ENCODE data around the gene CDC20.

DNA sequence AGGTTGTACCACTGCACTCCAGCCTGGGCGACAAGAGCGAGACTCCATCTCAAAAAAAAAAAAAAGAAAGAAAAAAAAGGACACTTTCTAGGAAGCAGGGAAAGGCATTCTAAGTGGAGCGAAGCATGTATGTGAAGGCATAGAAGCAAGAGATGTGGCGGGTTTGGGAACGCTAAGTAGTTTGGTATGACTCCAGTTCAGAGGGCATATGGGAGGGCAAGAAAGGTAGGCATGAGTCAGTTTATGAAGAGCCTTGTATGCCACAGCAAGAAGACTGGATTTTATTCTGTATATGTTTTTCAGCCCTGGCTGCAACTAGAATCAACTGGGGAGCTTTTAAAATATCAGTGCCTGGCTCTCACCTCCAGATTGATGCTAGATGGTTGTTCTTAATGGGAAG is 13.4 kb downstream of the CDC20 start:
- no peak for TF ChIP-seq KDM1A (IDR thresholded peaks at IDR 0.05; ENCODE audit: borderline replicate concordance, low read length)
- no peak for TF ChIP-seq RFX5 (IDR thresholded peaks at IDR 0.05; ENCODE audit: borderline replicate concordance, low read depth, low read length)
- TF ChIP-seq CHD2 (IDR thresholded peaks at IDR 0.05; ENCODE audit: low read length) = no peak
- TF ChIP-seq, protein P1, sequence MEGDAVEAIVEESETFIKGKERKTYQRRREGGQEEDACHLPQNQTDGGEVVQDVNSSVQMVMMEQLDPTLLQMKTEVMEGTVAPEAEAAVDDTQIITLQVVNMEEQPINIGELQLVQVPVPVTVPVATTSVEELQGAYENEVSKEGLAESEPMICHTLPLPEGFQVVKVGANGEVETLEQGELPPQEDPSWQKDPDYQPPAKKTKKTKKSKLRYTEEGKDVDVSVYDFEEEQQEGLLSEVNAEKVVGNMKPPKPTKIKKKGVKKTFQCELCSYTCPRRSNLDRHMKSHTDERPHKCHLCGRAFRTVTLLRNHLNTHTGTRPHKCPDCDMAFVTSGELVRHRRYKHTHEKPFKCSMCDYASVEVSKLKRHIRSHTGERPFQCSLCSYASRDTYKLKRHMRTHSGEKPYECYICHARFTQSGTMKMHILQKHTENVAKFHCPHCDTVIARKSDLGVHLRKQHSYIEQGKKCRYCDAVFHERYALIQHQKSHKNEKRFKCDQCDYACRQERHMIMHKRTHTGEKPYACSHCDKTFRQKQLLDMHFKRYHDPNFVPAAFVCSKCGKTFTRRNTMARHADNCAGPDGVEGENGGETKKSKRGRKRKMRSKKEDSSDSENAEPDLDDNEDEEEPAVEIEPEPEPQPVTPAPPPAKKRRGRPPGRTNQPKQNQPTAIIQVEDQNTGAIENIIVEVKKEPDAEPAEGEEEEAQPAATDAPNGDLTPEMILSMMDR (IDR thresholded peaks at IDR 0.05; ENCODE audit: control extremely low read depth in 1 of 3, insufficient read depth in 1 of 3, low read depth in 1 of 3, low read length in 3 of 3) = no peak
- no peak for TF ChIP-seq TBP (IDR thresholded peaks at IDR 0.05; ENCODE audit: low read depth, low read length)
- no peak for TF ChIP-seq CEBPB (IDR thresholded peaks at IDR 0.05; ENCODE audit: low read depth, low read length)
- TF ChIP-seq TCF12 (IDR thresholded peaks at IDR 0.05; ENCODE audit: low read depth, low read length) = no peak
- TF ChIP-seq POLR2AphosphoS5 (IDR thresholded peaks at IDR 0.05; ENCODE audit: low read depth, low read length) = no peak
- TF ChIP-seq POLR2A (IDR thresholded peaks at IDR 0.05; ENCODE audit: control extremely low read depth in 1 of 2, low read depth in 2 of 2, low read length in 2 of 2) = no peak
- TF ChIP-seq EP300 (IDR thresholded peaks at IDR 0.05; ENCODE audit: borderline replicate concordance in 1 of 2, low read depth in 2 of 2, low read length in 2 of 2) = no peak
- TF ChIP-seq CBX5 (IDR thresholded peaks at IDR 0.05; ENCODE audit: low read depth, low read length) = no peak
- TF ChIP-seq YY1 (IDR thresholded peaks at IDR 0.05; ENCODE audit: low read depth, low read length) = no peak
- TF ChIP-seq SIRT6 (IDR thresholded peaks at IDR 0.05; ENCODE audit: low read length) = no peak

All from H1 (cell line).